ENCODE results near the gene HS2ST1.

GRCh38 chr1:86965827-86966182 is 51.4 kb downstream of the HS2ST1 start:
- no peak for TF ChIP-seq EZH2 (IDR thresholded peaks at IDR 0.05; ENCODE audit: insufficient read depth, poor library complexity, severe bottlenecking)
- no peak for TF ChIP-seq EZH2phosphoT487 (IDR thresholded peaks at IDR 0.05; ENCODE audit: insufficient read depth, low read depth)

Data from GM23248 (cell line).